K562 (cell line): ENCODE measurements around the gene ARHGAP30. TPM values are rescaled to one million over a fixed set of nuclear protein-coding genes. Genes with fewer than 3 reads are reported as not detected.

ENCODE experiments used
- ARID1B ChIP-seq: fragments of 450-650 bp; IDR thresholded peaks from 2 replicates; pipeline ENCODE4 v1.6.1; 2016; ENCODE audit warnings: antibody characterized with exemption, mild to moderate bottlenecking, inconsistent platforms
- CHD7 ChIP-seq: fragments of 200-600 bp; sonication (generic); IDR thresholded peaks from one replicate; pipeline ENCODE4 v1.6.1; 2012; ENCODE audit warnings: mild to moderate bottlenecking, low read depth, low read length, inconsistent platforms
- ELF1 ChIP-seq: fragments of 200-800 bp; sonication (Bioruptor generic); IDR thresholded peaks from 2 replicates; pipeline ENCODE4 v1.6.1; 2016; ENCODE audit warnings: missing genetic modification characterization, missing compliant biosample characterization
- FOXJ2 ChIP-seq: fragments of 200-800 bp; sonication (Bioruptor generic); IDR thresholded peaks from 2 replicates; pipeline ENCODE4 v1.6.1; 2016; ENCODE audit warnings: missing genetic modification characterization, missing compliant biosample characterization
- FOXP1 ChIP-seq: sonication (generic); formaldehyde crosslinking; IDR thresholded peaks from 2 replicates; pipeline ENCODE4 v1.8.0; 2022; ENCODE audit warnings: mild to moderate bottlenecking, missing genetic modification reagents
- HEY1 ChIP-seq: fragments of 250-450 bp; sonication (Bioruptor Pico); IDR thresholded peaks from 2 replicates; pipeline ENCODE4 v1.5.0; 2020; ENCODE audit warnings: mild to moderate bottlenecking, moderate library complexity, borderline replicate concordance
- LEF1 ChIP-seq: fragments of 450-650 bp; IDR thresholded peaks from 2 replicates; pipeline ENCODE4 v1.6.1; 2016; ENCODE audit warnings: mild to moderate bottlenecking
- NR4A1 ChIP-seq, 2 experiments: fragments of 250-450 bp in 1 of 2; fragments of 450-650 bp in 1 of 2; sonication (Bioruptor Pico) in 1 of 2; IDR thresholded peaks; 2 replicates each; pipeline versions ENCODE4 v1.4.0 to v1.6.1; 2016 to 2020; ENCODE audit warnings: mild to moderate bottlenecking in 2 of 2, missing compliant biosample characterization in 1 of 2, missing genetic modification characterization in 1 of 2, moderate library complexity in 1 of 2
- RHOXF2B ChIP-seq: fragments of 250-450 bp; sonication (Bioruptor Pico); conservative IDR thresholded peaks from 2 replicates; pipeline ENCODE4 v1.5.1; 2021
- SLC30A9 ChIP-seq: fragments of 250-450 bp; sonication (Bioruptor Pico); IDR thresholded peaks from 2 replicates; pipeline ENCODE4 v1.8.0; 2022; ENCODE audit warnings: mild to moderate bottlenecking, moderate library complexity
- TFAM ChIP-seq: fragments of 250-450 bp; sonication (Bioruptor Pico); conservative IDR thresholded peaks from 2 replicates; pipeline ENCODE4 v1.5.0; 2021; ENCODE audit warnings: mild to moderate bottlenecking, moderate library complexity
- ZNF280A ChIP-seq: fragments of 450-650 bp; IDR thresholded peaks from 2 replicates; pipeline ENCODE4 v1.6.1; 2018; ENCODE audit warnings: mild to moderate bottlenecking, low read depth; ENCODE audit not compliant: partially characterized antibody
- ZNF79 ChIP-seq: fragments of 250-450 bp; sonication (Bioruptor Pico); IDR thresholded peaks from 2 replicates; pipeline ENCODE4 v1.4.0; 2020; ENCODE audit warnings: low read depth, mild to moderate bottlenecking, moderate library complexity
- polyA plus RNA-seq, 8 experiments: library from polyadenylated mRNA; depleted of rRNA in 4 of 8; stranded (reverse) in 5 of 8; unstranded in 3 of 8; fragments of >200 nt; fragmentation: Nextera tagmentation in 2 of 8; fragmentation: Illumina TruSeq in 1 of 8; extraction: Ambion mirVana in 2 of 8; extraction: Trizol in 1 of 8; gene quantifications; 2 replicates each; pipeline versions ENCODE4 v1.2.1 to v1.2.3, GENCODE V29; 2011 to 2014; ENCODE audit warnings: inconsistent platforms in 1 of 8, missing spikeins in 1 of 8
- total RNA-seq, 7 experiments: library from RNA; depleted of rRNA in 6 of 7; stranded (reverse); fragments of >200 nt in 6 of 7; fragmentation: Illumina TruSeq in 2 of 7; extraction: Trizol in 2 of 7; gene quantifications; 2 replicates each; pipeline versions ENCODE4 v1.2.1 to v1.2.3, GENCODE V29; 2011 to 2021; ENCODE audit warnings: low replicate concordance in 1 of 7

ARHGAP30 gene
- total and polyA plus RNA-seq, 9 of the 15 experiments (the other 6 are each of a cell fraction or from before 2014, with no cell fraction given), result 0.01 to 0.73 (median 0.12) TPM

- no peak for TF ChIP-seq CHD7
- no peak for TF ChIP-seq FOXJ2 (tag)
- no peak; the same call in 1 of the 2 replicates for TF ChIP-seq LEF1
- TF ChIP-seq ZNF280A, result no peak
- no peak for TF ChIP-seq ZNF79
- no peak for TF ChIP-seq TFAM (CRISPR knock-in tag)
- no peak for TF ChIP-seq FOXP1
- TF ChIP-seq RHOXF2B (CRISPR knock-in tag), result no peak
- TF ChIP-seq ARID1B, result peak; percentile 65
- no peak for TF ChIP-seq ELF1 (tag)
- no peak for TF ChIP-seq SLC30A9 (CRISPR knock-in tag)
- no peak for TF ChIP-seq HEY1 (CRISPR knock-in tag)
- TF ChIP-seq NR4A1 (CRISPR knock-in tag; IDR thresholded peaks at IDR 0.05), result no peak
- no peak for TF ChIP-seq NR4A1 (tag; IDR thresholded peaks at IDR 0.05)
These were observed 49.8 kb downstream of the ARHGAP30 start (continued) for GRCh38 chr1:161019751-161020495.
